ENCODE data around the gene PPP1R13L.
A peak's percentile ranks its signal among the peaks of the same experiment; 100 is the strongest.

Gene PPP1R13L

DNA sequence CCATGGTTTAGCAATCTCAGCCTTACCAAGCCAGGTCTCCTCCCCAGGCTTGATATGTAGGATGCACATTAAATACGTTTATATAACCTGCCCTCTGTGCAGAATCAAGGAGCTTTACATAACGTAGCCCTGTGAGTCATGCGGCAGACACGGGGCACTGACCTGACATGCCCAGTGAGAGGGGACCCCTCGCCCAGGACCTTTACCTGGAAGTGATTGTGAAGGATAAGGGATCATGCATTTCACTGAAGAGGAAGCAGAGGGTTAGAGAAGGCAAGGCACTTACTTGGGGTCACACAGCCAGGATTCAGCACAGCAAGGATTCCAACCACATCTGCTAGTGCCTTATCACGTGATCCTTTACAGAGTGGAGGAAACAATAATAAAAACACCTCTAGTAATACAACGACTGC lies 44.0 kb upstream of the PPP1R13L start:
- no peak overlapping the region for H3K27ac ChIP-seq (ENCODE audit: low read length)

DNA sequence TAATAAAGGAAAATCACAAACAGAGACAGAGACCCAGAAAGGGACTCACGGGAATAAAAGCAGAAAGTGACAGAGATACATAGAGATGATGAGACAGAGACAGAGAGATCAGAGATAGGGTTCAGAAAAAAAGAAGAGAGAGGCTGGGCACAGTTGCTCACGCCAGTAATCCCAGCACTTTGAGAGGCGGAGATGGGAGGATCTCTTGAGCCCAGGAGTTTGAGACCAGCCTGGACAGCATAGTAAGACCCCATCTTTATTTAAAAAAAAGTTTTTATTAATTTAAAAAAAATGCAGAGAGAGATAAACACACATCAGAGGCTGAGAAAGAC lies 43.5 kb upstream of the PPP1R13L start:
- no peaks in the 10 kb centered on the region for H4K20me1 ChIP-seq (ENCODE audit: insufficient read depth, low read length)
- H3K27ac ChIP-seq (ENCODE audit: low read length), result no peak overlapping the region
- H2AFZ ChIP-seq (ENCODE audit: low read depth, low read length), result no peak overlapping the region
- no peaks in the 10 kb centered on the region for H3K9me3 ChIP-seq (ENCODE audit: insufficient read depth, low read length)
- no peak overlapping the region for H3K4me2 ChIP-seq (ENCODE audit: low read length)
- no peak for TF ChIP-seq EZH2phosphoT487 (IDR thresholded peaks at IDR 0.05; ENCODE audit: low read depth)
- no peak for TF ChIP-seq CTCF (IDR thresholded peaks at IDR 0.05; ENCODE audit: low read depth, low read length)
- no peak overlapping the region for H3K9ac ChIP-seq (ENCODE audit: low read length)
- no peak overlapping the region for H3K4me3 ChIP-seq (ENCODE audit: low read length)
- H3K27me3 ChIP-seq (ENCODE audit: low read depth, low read length), result peaks cover 9% of the 10 kb centered on the region
- H3K4me1 ChIP-seq (ENCODE audit: low read length), result peaks cover 16% of the 10 kb centered on the region
- H3K79me2 ChIP-seq (ENCODE audit: low read length), result no peaks in the 10 kb centered on the region
- H3K36me3 ChIP-seq (replicated peaks; ENCODE audit: low read depth, low read length), result no peaks in the 10 kb centered on the region

More for the DNA sequence above, 44.0 kb upstream of the PPP1R13L start:
- Histone ChIP-seq H3K4me1 (ENCODE audit: low read length) (peaks cover 19% of the 10 kb centered on the region), H3K4me3 (ENCODE audit: low read length) (no peak overlapping the region), H2AFZ (ENCODE audit: low read depth, low read length) (no peak overlapping the region), H3K9ac (ENCODE audit: low read length) (no peak overlapping the region), H3K36me3 (replicated peaks; ENCODE audit: low read depth, low read length) (no peaks in the 10 kb centered on the region), H4K20me1 (ENCODE audit: insufficient read depth, low read length) (no peaks in the 10 kb centered on the region), H3K79me2 (ENCODE audit: low read length) (no peaks in the 10 kb centered on the region), H3K27me3 (ENCODE audit: low read depth, low read length) (peaks cover 14% of the 10 kb centered on the region), H3K4me2 (ENCODE audit: low read length) (no peak overlapping the region), H3K9me3 (ENCODE audit: insufficient read depth, low read length) (no peaks in the 10 kb centered on the region)
- no peak for TF ChIP-seq CTCF (IDR thresholded peaks at IDR 0.05; ENCODE audit: low read depth, low read length)

GRCh38 chr19:45446944-45447343 lies 42.1 kb upstream of the PPP1R13L start:
- Histone ChIP-seq H3K36me3 (replicated peaks; ENCODE audit: low read depth, low read length) (no peaks in the 10 kb centered on the region), H3K4me2 (ENCODE audit: low read length) (no peak overlapping the region), H3K27ac (ENCODE audit: low read length) (no peak overlapping the region), H3K27me3 (ENCODE audit: low read depth, low read length) (peaks cover 7% of the 10 kb centered on the region), H3K9me3 (ENCODE audit: insufficient read depth, low read length) (no peaks in the 10 kb centered on the region), H2AFZ (ENCODE audit: low read depth, low read length) (no peak overlapping the region), H4K20me1 (ENCODE audit: insufficient read depth, low read length) (no peaks in the 10 kb centered on the region), H3K9ac (ENCODE audit: low read length) (no peak overlapping the region), H3K79me2 (ENCODE audit: low read length) (no peaks in the 10 kb centered on the region), H3K4me1 (ENCODE audit: low read length) (peaks cover 23% of the 10 kb centered on the region), H3K4me3 (ENCODE audit: low read length) (no peak overlapping the region)
- no peak for TF ChIP-seq CTCF (IDR thresholded peaks at IDR 0.05; ENCODE audit: low read depth, low read length)
- no peak for TF ChIP-seq EZH2phosphoT487 (IDR thresholded peaks at IDR 0.05; ENCODE audit: low read depth)

- Histone ChIP-seq H3K27ac (ENCODE audit: low read length) (no peak overlapping the region), H3K9me3 (ENCODE audit: insufficient read depth, low read length) (no peaks in the 10 kb centered on the region), H3K36me3 (replicated peaks; ENCODE audit: low read depth, low read length) (no peaks in the 10 kb centered on the region), H3K27me3 (ENCODE audit: low read depth, low read length) (peaks cover under 1% of the 10 kb centered on the region; the same call in 1 of the 2 replicates), H3K79me2 (ENCODE audit: low read length) (no peaks in the 10 kb centered on the region), H3K4me1 (ENCODE audit: low read length) (peaks cover 20% of the 10 kb centered on the region), H2AFZ (ENCODE audit: low read depth, low read length) (no peak overlapping the region), H3K4me3 (ENCODE audit: low read length) (no peak overlapping the region), H4K20me1 (ENCODE audit: insufficient read depth, low read length) (no peaks in the 10 kb centered on the region), H3K4me2 (ENCODE audit: low read length) (no peak overlapping the region), H3K9ac (ENCODE audit: low read length) (no peak overlapping the region)
- peak; percentile 77 for TF ChIP-seq CTCF (IDR thresholded peaks at IDR 0.05; ENCODE audit: low read depth, low read length)
- no peak for TF ChIP-seq EZH2phosphoT487 (IDR thresholded peaks at IDR 0.05; ENCODE audit: low read depth)
These were observed 41.4 kb upstream of the PPP1R13L start for GRCh38 chr19:45446295-45446694.
